HK-2 (cell line): ENCODE measurements around the gene TAGLN.

Source experiments
- DNase-seq: peaks from one replicate; pipeline ENCODE4 v3.0.0-alpha.2; 2018; ENCODE audit not compliant: unreplicated experiment

TAGLN gene

GRCh38 chr11:117199053-117199915, at the start of gene TAGLN:
Gene TAGLN (plus strand): TSS chr11:117199370. CDS start chr11:117203014, 3,644 bp downstream.
- peak; percentile 28 for DNase-seq

- no peak for DNase-seq
Observed at GRCh38 chr11:117152066-117152465, 47.1 kb upstream of the TAGLN start.

GRCh38 chr11:117154468-117154867, 44.7 kb upstream of the TAGLN start:
- DNase-seq = no peak

GRCh38 chr11:117157507-117157906, 41.7 kb upstream of the TAGLN start:
- no peak for DNase-seq

- no peak for DNase-seq
Observed at GRCh38 chr11:117159892-117160291, 39.3 kb upstream of the TAGLN start.

- no peak for DNase-seq
Observed at GRCh38 chr11:117160826-117161225, 38.3 kb upstream of the TAGLN start.

GRCh38 chr11:117166491-117166890, 32.7 kb upstream of the TAGLN start:
- DNase-seq = no peak

GRCh38 chr11:117169736-117170135, 29.4 kb upstream of the TAGLN start:
- no peak for DNase-seq

GRCh38 chr11:117170210-117170609, 29.0 kb upstream of the TAGLN start:
- DNase-seq = no peak

- DNase-seq = no peak
Observed at GRCh38 chr11:117171007-117171403, 28.2 kb upstream of the TAGLN start.

- DNase-seq = no peak
Observed at GRCh38 chr11:117171404-117172061, 27.6 kb upstream of the TAGLN start.

- DNase-seq = no peak
Observed at GRCh38 chr11:117172724-117173421, 26.3 kb upstream of the TAGLN start.

- DNase-seq = no peak
Observed at GRCh38 chr11:117175104-117175503, 24.1 kb upstream of the TAGLN start.

- no peak for DNase-seq
Observed at GRCh38 chr11:117175781-117176180, 23.4 kb upstream of the TAGLN start.

GRCh38 chr11:117176186-117176585, 23.0 kb upstream of the TAGLN start:
- no peak for DNase-seq

GRCh38 chr11:117177534-117178209, 21.5 kb upstream of the TAGLN start:
- DNase-seq = no peak

GRCh38 chr11:117178210-117179034, 20.7 kb upstream of the TAGLN start, which contains the start of gene SIDT2:
Gene SIDT2 (plus strand): TSS chr11:117178743. CDS start chr11:117179264, 521 bp downstream.
- peak; percentile 77 for DNase-seq

GRCh38 chr11:117179048-117179999, 19.8 kb upstream of the TAGLN start:
- DNase-seq = peak; percentile 27

- DNase-seq = no peak
Observed at GRCh38 chr11:117180020-117180419, 19.1 kb upstream of the TAGLN start.
